IPS DF 6.9 (cell line): Measurements from ENCODE around the gene MYCBP2.
"Not testable (repeated sequence)": the region's sequence is repeated elsewhere in the genome, so short reads cannot be mapped to it uniquely, and the experiment has no call there.

Experiments used
- DNase-seq: peaks from one replicate; pipeline ENCODE4 v3.0.0-alpha.2; 2013; ENCODE audit warnings: low read depth, low spot score
- H3K27ac ChIP-seq: one replicate; pipeline ENCODE4 v1.5.1; 2013; ENCODE audit warnings: low read length, control low read depth
- H3K27me3 ChIP-seq: 2 replicates; pipeline ENCODE4 v1.6.1; 2013; ENCODE audit warnings: mild to moderate bottlenecking, low read length; ENCODE audit not compliant: control insufficient read depth, insufficient read depth
- H3K36me3 ChIP-seq: 2 replicates; pipeline ENCODE4 v1.6.1; 2013; ENCODE audit warnings: low read length; ENCODE audit not compliant: control insufficient read depth, insufficient read depth
- H3K4me1 ChIP-seq: 2 replicates; pipeline ENCODE4 v1.6.1; 2013; ENCODE audit warnings: low read length; ENCODE audit not compliant: control insufficient read depth, insufficient read depth
- H3K4me3 ChIP-seq: 2 replicates; pipeline ENCODE4 v1.5.1; 2013; ENCODE audit warnings: mild to moderate bottlenecking, low read length
- H3K9me3 ChIP-seq: 2 replicates; pipeline ENCODE4 v1.6.1; 2013; ENCODE audit warnings: low read length, inconsistent platforms; ENCODE audit not compliant: control insufficient read depth, insufficient read depth
- WGBS: extraction: QIAGEN DNeasy Blood & Tissue Kit; methylation state at CpG from one replicate; pipeline ENCODE4 v1.1.7; 2013; ENCODE audit warnings: mixed read lengths, missing lambda C conversion rate; ENCODE audit not compliant: insufficient read length, insufficient coverage; 5-methylcytosine and 5-hydroxymethylcytosine counted together

The MYCBP2 gene

GRCh38 chr13:77026255-77026860 lies 300.5 kb downstream of the MYCBP2 start:
- no CpG with 5 or more reads among the region's 62 CpGs for WGBS
- no peak overlapping the region for H3K27ac ChIP-seq
- no peak for DNase-seq
- no peaks in the 10 kb centered on the region for H3K36me3 ChIP-seq
- H3K9me3 ChIP-seq = no peaks in the 10 kb centered on the region
- peak overlapping the region; percentile 98 for H3K4me3 ChIP-seq
- H3K27me3 ChIP-seq = no peaks in the 10 kb centered on the region
- no peaks in the 10 kb centered on the region for H3K4me1 ChIP-seq

- WGBS = no CpG with 5 or more reads among the region's 3 CpGs
- no peaks in the 10 kb centered on the region for H3K4me1 ChIP-seq
- H3K27me3 ChIP-seq = no peaks in the 10 kb centered on the region
- H3K4me3 ChIP-seq = no peak overlapping the region
- H3K36me3 ChIP-seq = no peaks in the 10 kb centered on the region
- no peaks in the 10 kb centered on the region for H3K9me3 ChIP-seq
- H3K27ac ChIP-seq = no peak overlapping the region
- no peak for DNase-seq
Measured at GRCh38 chr13:77022341-77022740, 304.6 kb downstream of the MYCBP2 start.

- no peak overlapping the region for H3K27ac ChIP-seq
- DNase-seq = no peak
- H3K4me3 ChIP-seq = no peak overlapping the region
- no peaks in the 10 kb centered on the region for H3K27me3 ChIP-seq
- no peaks in the 10 kb centered on the region for H3K9me3 ChIP-seq
- no peaks in the 10 kb centered on the region; the same call in 1 of the 2 replicates for H3K36me3 ChIP-seq
- no peaks in the 10 kb centered on the region for H3K4me1 ChIP-seq
Measured at GRCh38 chr13:77019756-77020155, 307.1 kb downstream of the MYCBP2 start.

GRCh38 chr13:77016888-77017623 lies 309.8 kb downstream of the MYCBP2 start:
- no peaks in the 10 kb centered on the region; the same call in 1 of the 2 replicates for H3K36me3 ChIP-seq
- WGBS = no CpG with 5 or more reads among the region's 6 CpGs
- DNase-seq = no peak
- no peak overlapping the region for H3K4me3 ChIP-seq
- H3K4me1 ChIP-seq = no peaks in the 10 kb centered on the region
- no peak overlapping the region for H3K27ac ChIP-seq
- no peaks in the 10 kb centered on the region for H3K27me3 ChIP-seq
- no peaks in the 10 kb centered on the region for H3K9me3 ChIP-seq

- Histone ChIP-seq H3K4me1 (no peaks in the 10 kb centered on the region), H3K27me3 (no peaks in the 10 kb centered on the region), H3K36me3 (no peaks in the 10 kb centered on the region; the same call in 1 of the 2 replicates), H3K27ac (no peak overlapping the region), H3K4me3 (no peak overlapping the region), H3K9me3 (no peaks in the 10 kb centered on the region)
- WGBS = no CpG with 5 or more reads among the region's 3 CpGs
- no peak for DNase-seq
Measured at GRCh38 chr13:77016251-77016812, 310.6 kb downstream of the MYCBP2 start.

GRCh38 chr13:77014906-77015685 lies 311.8 kb downstream of the MYCBP2 start:
- H3K27me3 ChIP-seq = no peaks in the 10 kb centered on the region
- no peaks in the 10 kb centered on the region; the same call in 1 of the 2 replicates for H3K36me3 ChIP-seq
- WGBS = no CpG with 5 or more reads among the region's 2 CpGs
- H3K9me3 ChIP-seq = no peaks in the 10 kb centered on the region
- no peak for DNase-seq
- H3K4me1 ChIP-seq = no peaks in the 10 kb centered on the region
- no peak overlapping the region for H3K4me3 ChIP-seq
- no peak overlapping the region for H3K27ac ChIP-seq

- H3K9me3 ChIP-seq = no peaks in the 10 kb centered on the region
- H3K4me3 ChIP-seq = no peak overlapping the region
- no peak overlapping the region for H3K27ac ChIP-seq
- H3K4me1 ChIP-seq = no peaks in the 10 kb centered on the region
- DNase-seq = no peak
- no peaks in the 10 kb centered on the region for H3K27me3 ChIP-seq
- no peaks in the 10 kb centered on the region; the same call in 1 of the 2 replicates for H3K36me3 ChIP-seq
- WGBS = no CpG with 5 or more reads among the region's 2 CpGs
Measured at GRCh38 chr13:77013853-77014542, 312.9 kb downstream of the MYCBP2 start.

- not testable (repeated sequence) for H3K27me3 ChIP-seq, H3K27ac ChIP-seq, H3K4me3 ChIP-seq, DNase-seq, H3K36me3 ChIP-seq, H3K9me3 ChIP-seq, H3K4me1 ChIP-seq
- no CpG with 5 or more reads among the region's 5 CpGs for WGBS
Measured at GRCh38 chr13:77009719-77010118, 317.2 kb downstream of the MYCBP2 start.

GRCh38 chr13:77009011-77009410 lies 317.9 kb downstream of the MYCBP2 start:
- Histone ChIP-seq H3K4me1 (no peaks in the 10 kb centered on the region), H3K9me3 (no peaks in the 10 kb centered on the region), H3K36me3 (no peaks in the 10 kb centered on the region; the same call in 1 of the 2 replicates), H3K27me3 (no peaks in the 10 kb centered on the region), H3K27ac (no peak overlapping the region), H3K4me3 (no peak overlapping the region)
- WGBS = no CpG with 5 or more reads among the region's 2 CpGs
- no peak for DNase-seq

GRCh38 chr13:77008337-77008736 lies 318.6 kb downstream of the MYCBP2 start:
- not testable (repeated sequence) for H3K4me3 ChIP-seq, H3K27ac ChIP-seq, H3K9me3 ChIP-seq, H3K4me1 ChIP-seq, DNase-seq, H3K27me3 ChIP-seq, H3K36me3 ChIP-seq
- no CpG with 5 or more reads among the region's 4 CpGs for WGBS
